Measurements from ENCODE around the gene CPN2. TPM values are rescaled to one million over a fixed set of nuclear protein-coding genes. Genes with fewer than 3 reads are reported as not detected.

The CPN2 gene
- total RNA-seq, 1 experiment from 2014 or later, result 0.08 TPM

GRCh38 chr3:194379651-194380050 lies 28.5 kb upstream of the CPN2 start:
- in situ Hi-C loops (cut with HindIII; ENCODE audit: low pct_unique_long_range_greater_than_20kb, low sequenced_read_pairs), result no loop called here

DNA sequence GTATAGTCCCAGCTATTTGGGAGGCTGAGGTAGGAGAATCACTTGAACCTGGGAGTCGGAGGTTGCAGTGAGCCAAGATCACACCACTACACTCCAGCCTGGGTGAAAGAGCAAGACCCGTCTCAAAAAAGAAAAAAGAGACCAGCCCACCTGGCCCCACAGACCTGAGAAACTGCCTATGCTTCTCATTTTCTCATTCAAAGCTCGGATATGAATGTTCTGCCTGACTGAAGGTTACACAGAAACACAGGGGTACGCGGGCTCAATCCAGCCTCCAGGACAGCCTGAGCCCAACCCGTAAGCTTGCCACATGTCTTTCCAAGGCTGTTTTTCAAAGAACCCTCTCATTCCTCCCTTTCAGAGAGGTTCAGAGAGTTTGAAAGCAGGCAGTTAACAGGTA lies 28.1 kb upstream of the CPN2 start:
- no peak overlapping the region for H3K4me3 ChIP-seq (ENCODE audit: low read depth in 2 of 2, low read length in 2 of 2)
- no TSS peak for BruUV-seq (replicated peaks)
- in situ Hi-C loops (cut with HindIII; ENCODE audit: low pct_unique_long_range_greater_than_20kb, low sequenced_read_pairs), result no loop called here
- no peak overlapping the region for H3K27ac ChIP-seq (ENCODE audit: low read length)
- no peaks in the 10 kb centered on the region for H3K36me3 ChIP-seq (ENCODE audit: control insufficient read depth, insufficient read depth, low read length)
- no peaks in the 10 kb centered on the region for H3K9me3 ChIP-seq (ENCODE audit: control insufficient read depth, insufficient read depth, low read depth, low read length)
- ChIA-PET POLR2A (no interaction called here), CTCF (no interaction called here)
- DNase-seq (ENCODE audit: low read depth, low spot score), result no peak
- ATAC-seq, result no peak
- no peaks in the 10 kb centered on the region for H3K27me3 ChIP-seq (ENCODE audit: control insufficient read depth, insufficient read depth, low read length)
- TF ChIP-seq POLR2AphosphoS5 (IDR thresholded peaks at IDR 0.05; ENCODE audit: low read depth, low read length) (no peak), CTCF (IDR thresholded peaks at IDR 0.05) (no peak)
- TF ChIP-seq, protein P1, sequence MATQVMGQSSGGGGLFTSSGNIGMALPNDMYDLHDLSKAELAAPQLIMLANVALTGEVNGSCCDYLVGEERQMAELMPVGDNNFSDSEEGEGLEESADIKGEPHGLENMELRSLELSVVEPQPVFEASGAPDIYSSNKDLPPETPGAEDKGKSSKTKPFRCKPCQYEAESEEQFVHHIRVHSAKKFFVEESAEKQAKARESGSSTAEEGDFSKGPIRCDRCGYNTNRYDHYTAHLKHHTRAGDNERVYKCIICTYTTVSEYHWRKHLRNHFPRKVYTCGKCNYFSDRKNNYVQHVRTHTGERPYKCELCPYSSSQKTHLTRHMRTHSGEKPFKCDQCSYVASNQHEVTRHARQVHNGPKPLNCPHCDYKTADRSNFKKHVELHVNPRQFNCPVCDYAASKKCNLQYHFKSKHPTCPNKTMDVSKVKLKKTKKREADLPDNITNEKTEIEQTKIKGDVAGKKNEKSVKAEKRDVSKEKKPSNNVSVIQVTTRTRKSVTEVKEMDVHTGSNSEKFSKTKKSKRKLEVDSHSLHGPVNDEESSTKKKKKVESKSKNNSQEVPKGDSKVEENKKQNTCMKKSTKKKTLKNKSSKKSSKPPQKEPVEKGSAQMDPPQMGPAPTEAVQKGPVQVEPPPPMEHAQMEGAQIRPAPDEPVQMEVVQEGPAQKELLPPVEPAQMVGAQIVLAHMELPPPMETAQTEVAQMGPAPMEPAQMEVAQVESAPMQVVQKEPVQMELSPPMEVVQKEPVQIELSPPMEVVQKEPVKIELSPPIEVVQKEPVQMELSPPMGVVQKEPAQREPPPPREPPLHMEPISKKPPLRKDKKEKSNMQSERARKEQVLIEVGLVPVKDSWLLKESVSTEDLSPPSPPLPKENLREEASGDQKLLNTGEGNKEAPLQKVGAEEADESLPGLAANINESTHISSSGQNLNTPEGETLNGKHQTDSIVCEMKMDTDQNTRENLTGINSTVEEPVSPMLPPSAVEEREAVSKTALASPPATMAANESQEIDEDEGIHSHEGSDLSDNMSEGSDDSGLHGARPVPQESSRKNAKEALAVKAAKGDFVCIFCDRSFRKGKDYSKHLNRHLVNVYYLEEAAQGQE (IDR thresholded peaks at IDR 0.05; ENCODE audit: insufficient read depth in 1 of 2, low read depth in 2 of 2, low read length in 1 of 2), result no peak
- intact Hi-C loops (cut with micrococcal nuclease; ENCODE audit: unreplicated experiment), result no loop called here
- no peaks in the 10 kb centered on the region for H3K4me1 ChIP-seq (ENCODE audit: control insufficient read depth, insufficient read depth, low read length)

More at GRCh38 chr3:194379651-194380050, 28.5 kb upstream of the CPN2 start:
- CTCF ChIA-PET, result no interaction called here
- no peak overlapping the region for H3K4me3 ChIP-seq (ENCODE audit: low read depth in 2 of 2, low read length in 2 of 2)
- H3K27ac ChIP-seq (ENCODE audit: low read length), result no peak overlapping the region
- TF ChIP-seq SIN3A (IDR thresholded peaks at IDR 0.05; ENCODE audit: borderline replicate concordance, insufficient read depth, low read depth, low read length), result no peak
- POLR2A ChIA-PET, result no interaction called here
- no peaks in the 10 kb centered on the region for H3K27me3 ChIP-seq (ENCODE audit: control insufficient read depth, insufficient read depth, low read length)
- DNase-seq (ENCODE audit: low read depth, low spot score), result no peak
- H3K36me3 ChIP-seq (ENCODE audit: control insufficient read depth, insufficient read depth, low read length), result no peaks in the 10 kb centered on the region
- no peak for ATAC-seq
- H3K9me3 ChIP-seq (ENCODE audit: control insufficient read depth, insufficient read depth, low read depth, low read length), result no peaks in the 10 kb centered on the region
- no TSS peak for BruUV-seq (replicated peaks)
- no peaks in the 10 kb centered on the region for H3K4me1 ChIP-seq (ENCODE audit: control insufficient read depth, insufficient read depth, low read length)
- intact Hi-C loops (cut with micrococcal nuclease; ENCODE audit: unreplicated experiment), result no loop called here

DNA sequence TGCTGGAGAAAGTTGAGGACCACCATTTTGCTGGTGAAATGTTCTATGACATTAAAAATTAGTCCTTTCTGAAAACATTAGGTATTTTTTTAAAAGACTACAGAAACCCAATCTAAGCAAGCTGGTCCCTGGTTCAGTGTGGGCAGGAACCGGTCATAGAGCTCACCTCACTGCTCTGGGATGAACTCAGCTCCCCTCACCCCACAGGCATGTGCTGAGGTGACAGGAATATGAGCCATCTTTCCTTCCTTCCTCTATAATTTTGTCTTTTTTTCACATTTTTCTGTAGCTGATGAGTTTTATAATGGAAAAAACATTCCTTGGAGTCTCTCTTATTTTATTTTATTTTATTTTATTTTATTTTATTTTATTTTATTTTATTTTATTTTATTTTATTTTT lies 26.6 kb upstream of the CPN2 start:
- ATAC-seq (no peak), DNase-seq (ENCODE audit: low read depth, low spot score) (no peak)
- BruUV-seq (replicated peaks), result no TSS peak
- intact Hi-C loops (cut with micrococcal nuclease; ENCODE audit: unreplicated experiment), result no loop called here
- Histone ChIP-seq H3K27me3 (ENCODE audit: control insufficient read depth, insufficient read depth, low read length) (no peaks in the 10 kb centered on the region), H3K4me1 (ENCODE audit: control insufficient read depth, insufficient read depth, low read length) (no peaks in the 10 kb centered on the region), H3K36me3 (ENCODE audit: control insufficient read depth, insufficient read depth, low read length) (no peaks in the 10 kb centered on the region), H3K27ac (ENCODE audit: low read length) (no peak overlapping the region), H3K9me3 (ENCODE audit: control insufficient read depth, insufficient read depth, low read depth, low read length) (no peaks in the 10 kb centered on the region), H3K4me3 (ENCODE audit: low read depth in 2 of 2, low read length in 2 of 2) (no peak overlapping the region)
- ChIA-PET POLR2A (no interaction called here), CTCF (no interaction called here)
- in situ Hi-C loops (cut with HindIII; ENCODE audit: low pct_unique_long_range_greater_than_20kb, low sequenced_read_pairs), result no loop called here
- TF ChIP-seq SIN3A (IDR thresholded peaks at IDR 0.05; ENCODE audit: borderline replicate concordance, insufficient read depth, low read depth, low read length), result no peak
- no peak for TF ChIP-seq POLR2AphosphoS5 (IDR thresholded peaks at IDR 0.05; ENCODE audit: low read depth, low read length)
- no peak for TF ChIP-seq CTCF (IDR thresholded peaks at IDR 0.05)
- TF ChIP-seq, protein P1 (IDR thresholded peaks at IDR 0.05; ENCODE audit: insufficient read depth in 1 of 2, low read depth in 2 of 2, low read length in 1 of 2), result no peak

Measured in Panc1 (cell line).